H9 (cell line): ENCODE results near the gene LIMA1. TPM values are rescaled to one million over a fixed set of nuclear protein-coding genes. Genes with fewer than 3 reads are reported as not detected.
A peak's percentile ranks its signal among the peaks of the same experiment; 100 is the strongest.

Source experiments
- DNase-seq: peaks from one replicate; pipeline ENCODE4 v3.0.0-alpha.2; 2017
- H2AFZ ChIP-seq: one replicate; pipeline ENCODE4 v1.6.1; 2013; ENCODE audit warnings: mild to moderate bottlenecking, low read length, control low read depth, moderate library complexity
- H2AK5ac ChIP-seq: 2 replicates; pipeline ENCODE4 v1.6.1; 2013; ENCODE audit warnings: low read length, control low read depth, mixed read lengths; ENCODE audit not compliant: insufficient read length
- H2BK120ac ChIP-seq: one replicate; pipeline ENCODE4 v1.6.1; 2013; ENCODE audit warnings: low read depth, mild to moderate bottlenecking, low read length, control low read depth, inconsistent platforms; ENCODE audit not compliant: poor library complexity, severe bottlenecking
- H2BK12ac ChIP-seq: 2 replicates; pipeline ENCODE4 v1.6.1; 2013; ENCODE audit warnings: low read length, control low read depth, mixed read lengths, low read depth; ENCODE audit not compliant: insufficient read length
- H2BK15ac ChIP-seq: 2 replicates; pipeline ENCODE4 v1.6.1; 2013; ENCODE audit warnings: low read depth, low read length, control low read depth
- H2BK20ac ChIP-seq: one replicate; pipeline ENCODE4 v1.6.1; 2013; ENCODE audit warnings: low read depth, mild to moderate bottlenecking, low read length, control low read depth, inconsistent platforms; ENCODE audit not compliant: poor library complexity, severe bottlenecking
- H2BK5ac ChIP-seq: 2 replicates; pipeline ENCODE4 v1.6.1; 2013; ENCODE audit warnings: low read length, control low read depth, mixed read lengths; ENCODE audit not compliant: insufficient read length
- H3K14ac ChIP-seq: 2 replicates; pipeline ENCODE4 v1.6.1; 2013; ENCODE audit warnings: low read length, control low read depth; ENCODE audit not compliant: insufficient read depth
- H3K18ac ChIP-seq: 2 replicates; pipeline ENCODE4 v1.6.1; 2013; ENCODE audit warnings: low read depth, mild to moderate bottlenecking, mixed read lengths, low read length, control low read depth; ENCODE audit not compliant: insufficient read length
- H3K23ac ChIP-seq: 2 replicates; pipeline ENCODE4 v1.6.1; 2013; ENCODE audit warnings: low read length, control low read depth, mixed read lengths, low read depth; ENCODE audit not compliant: insufficient read length
- H3K23me2 ChIP-seq: 2 replicates; pipeline ENCODE4 v1.6.1; 2013; ENCODE audit warnings: low read depth, mild to moderate bottlenecking, mixed read lengths, low read length, control low read depth; ENCODE audit not compliant: insufficient read length, poor library complexity, severe bottlenecking
- H3K27ac ChIP-seq: 2 replicates; pipeline ENCODE4 v1.5.1; 2013; ENCODE audit warnings: low read length, control low read depth, mixed read lengths, low read depth; ENCODE audit not compliant: insufficient read length
- H3K27me3 ChIP-seq: 2 replicates; pipeline ENCODE4 v1.6.1; 2013; ENCODE audit warnings: low read length, control low read depth, inconsistent platforms; ENCODE audit not compliant: insufficient read depth
- H3K4ac ChIP-seq: 2 replicates; pipeline ENCODE4 v1.6.1; 2013; ENCODE audit warnings: low read depth, mild to moderate bottlenecking, control low read depth, inconsistent platforms, low read length, moderate library complexity
- H3K4me1 ChIP-seq: 2 replicates; pipeline ENCODE4 v1.6.1; 2013; ENCODE audit warnings: low read length, control low read depth, inconsistent platforms; ENCODE audit not compliant: insufficient read depth
- H3K4me2 ChIP-seq: 2 replicates; pipeline ENCODE4 v1.6.1; 2013; ENCODE audit warnings: low read length, control low read depth, mixed read lengths; ENCODE audit not compliant: insufficient read length, insufficient read depth
- H3K56ac ChIP-seq: 2 replicates; pipeline ENCODE4 v1.6.1; 2013; ENCODE audit warnings: low read depth, mild to moderate bottlenecking, mixed read lengths, low read length, control low read depth; ENCODE audit not compliant: insufficient read length
- H3K79me1 ChIP-seq: 2 replicates; pipeline ENCODE4 v1.6.1; 2013; ENCODE audit warnings: low read depth, mild to moderate bottlenecking, moderate library complexity, low read length, control low read depth, inconsistent platforms; ENCODE audit not compliant: insufficient read depth, poor library complexity, severe bottlenecking
- H3K79me2 ChIP-seq: 2 replicates; pipeline ENCODE4 v1.6.1; 2013; ENCODE audit warnings: low read length, control low read depth, inconsistent platforms; ENCODE audit not compliant: insufficient read depth
- H3K9ac ChIP-seq: 2 replicates; pipeline ENCODE4 v1.6.1; 2013; ENCODE audit warnings: low read length, control low read depth, mixed read lengths; ENCODE audit not compliant: insufficient read length; ENCODE audit errors: extremely low read depth
- H3K9me3 ChIP-seq: one replicate; pipeline ENCODE4 v1.6.1; 2013; ENCODE audit warnings: low read depth, low read length, inconsistent platforms; ENCODE audit not compliant: control insufficient read depth
- H3T11ph ChIP-seq: one replicate; pipeline ENCODE4 v1.6.1; 2013; ENCODE audit warnings: mild to moderate bottlenecking, low read length, control low read depth, inconsistent platforms
- H4K20me1 ChIP-seq: one replicate; pipeline ENCODE4 v1.6.1; 2013; ENCODE audit not compliant: control insufficient read depth, insufficient read length, insufficient read depth
- H4K5ac ChIP-seq: 2 replicates; pipeline ENCODE4 v1.6.1; 2013; ENCODE audit warnings: low read depth, mild to moderate bottlenecking, mixed read lengths, low read length, control low read depth; ENCODE audit not compliant: insufficient read length
- H4K8ac ChIP-seq: replicated peaks from 2 replicates; pipeline ENCODE4 v1.6.1; 2013; ENCODE audit warnings: low read length, control low read depth, mixed read lengths, low read depth; ENCODE audit not compliant: insufficient read length
- H4K91ac ChIP-seq: 2 replicates; pipeline ENCODE4 v1.6.1; 2013; ENCODE audit warnings: low read depth, mild to moderate bottlenecking, moderate library complexity, mixed read lengths, low read length, control low read depth; ENCODE audit not compliant: insufficient read length
- H3K27ac Mint-ChIP-seq, 3 experiments: 2 replicates in 2 of 3; 3 replicates in 1 of 3; pipeline ENCODE4 v1.8.0; 2020 to 2021; ENCODE audit warnings: mixed read lengths in 3 of 3, mild to moderate bottlenecking in 1 of 3, moderate library complexity in 1 of 3
- H3K27me3 Mint-ChIP-seq: 2 replicates; pipeline ENCODE4 v1.8.0; 2021; ENCODE audit warnings: low read depth, mild to moderate bottlenecking, moderate library complexity, mixed read lengths
- H3K36me3 Mint-ChIP-seq, 3 experiments: 2 replicates in 2 of 3; 3 replicates in 1 of 3; pipeline ENCODE4 v1.8.0; 2020 to 2021; ENCODE audit warnings: low read depth in 3 of 3, mixed read lengths in 3 of 3; ENCODE audit not compliant: insufficient read depth in 1 of 3
- H3K4me1 Mint-ChIP-seq, 2 experiments: 2 replicates each; pipeline ENCODE4 v1.8.0; 2020; ENCODE audit warnings: mixed read lengths in 2 of 2
- H3K4me3 Mint-ChIP-seq, 2 experiments: 2 replicates in 1 of 2; 3 replicates in 1 of 2; pipeline ENCODE4 v1.8.0; 2020 to 2021; ENCODE audit warnings: mild to moderate bottlenecking in 2 of 2, mixed read lengths in 2 of 2, moderate library complexity in 1 of 2
- H3K9me3 Mint-ChIP-seq, 2 experiments: 2 replicates in 1 of 2; 3 replicates in 1 of 2; pipeline ENCODE4 v1.8.0; 2020; ENCODE audit warnings: mild to moderate bottlenecking in 2 of 2, mixed read lengths in 2 of 2, moderate library complexity in 1 of 2
- CTCF ChIP-seq: fragments of 200-600 bp; sonication (generic); conservative IDR thresholded peaks from 3 replicates; pipeline ENCODE4 v1.8.0; 2021; ENCODE audit warnings: antibody characterized with exemption, mild to moderate bottlenecking
- WGBS: extraction: QIAGEN DNeasy Blood & Tissue Kit; methylation state at CpG from one replicate; pipeline ENCODE4 v1.1.7; 2013; ENCODE audit warnings: missing lambda C conversion rate, low lambda C conversion rate, mixed read lengths; ENCODE audit not compliant: insufficient read length; ENCODE audit errors: extremely low coverage; 5-methylcytosine and 5-hydroxymethylcytosine counted together
- total RNA-seq: library from RNA; stranded (reverse); gene quantifications from 2 replicates; pipeline ENCODE4 v1.2.1, GENCODE V29; 2021

LIMA1 gene
- total RNA-seq, 1 experiment from 2014 or later = 40.8 TPM

GRCh38 chr12:50234347-50234746, 49.0 kb downstream of the LIMA1 start:
- no CpG with 5 or more reads among the region's 3 CpGs for WGBS
- H3K4me1 ChIP-seq = no peaks in the 10 kb centered on the region; the same call in 1 of the 2 replicates
- peak; percentile 55 for DNase-seq
- H3K4me1 Mint-ChIP-seq = peaks cover 7 to 8% of the 10 kb centered on the region in 2 experiments
- H4K20me1 ChIP-seq = no peaks in the 10 kb centered on the region
- H3K36me3 Mint-ChIP-seq = peaks cover 0 to 4% (median 0%) of the 10 kb centered on the region in 3 experiments; a peak in 2 of 7 replicates
- no peaks in the 10 kb centered on the region for H3K79me1 ChIP-seq
- H3K4me2 ChIP-seq = no peak overlapping the region
- no peak overlapping the region for H2BK5ac ChIP-seq
- H2BK12ac ChIP-seq = no peak overlapping the region
- no peaks in the 10 kb centered on the region for H3K27me3 ChIP-seq
- H2BK15ac ChIP-seq = no peak overlapping the region
- no peak overlapping the region for H3K27ac ChIP-seq
- H4K91ac ChIP-seq = no peak overlapping the region
- TF ChIP-seq CTCF = no peak
- H3K27me3 Mint-ChIP-seq = no peaks in the 10 kb centered on the region
- H2BK20ac ChIP-seq = no peak overlapping the region
- no peaks in the 10 kb centered on the region for H3K23me2 ChIP-seq
- no peak overlapping the region for H3K23ac ChIP-seq
- H3K56ac ChIP-seq = no peak overlapping the region
- no peak overlapping the region for H3K4me3 Mint-ChIP-seq
- no peak overlapping the region for H2BK120ac ChIP-seq
- H3K9me3 ChIP-seq = no peaks in the 10 kb centered on the region
- no peak overlapping the region for H3K18ac ChIP-seq
- H2AFZ ChIP-seq = no peak overlapping the region
- peak overlapping the region in 2 of 3 experiments; percentile 61 to 68; a peak in 1 of 7 replicates for H3K27ac Mint-ChIP-seq
- H3K9me3 Mint-ChIP-seq = no peaks in the 10 kb centered on the region
- H3K9ac ChIP-seq = no peak overlapping the region
- no peak overlapping the region for H4K5ac ChIP-seq
- no peak overlapping the region for H4K8ac ChIP-seq
- no peak overlapping the region for H3K4ac ChIP-seq
- H3T11ph ChIP-seq = no peak overlapping the region
- H3K79me2 ChIP-seq = no peaks in the 10 kb centered on the region
- H2AK5ac ChIP-seq = no peak overlapping the region
- no peak overlapping the region for H3K14ac ChIP-seq
